ENCODE results near the gene ZBTB7A.

The ZBTB7A gene

GRCh38 chr19:4063369-4064148 lies 3.1 kb downstream of the ZBTB7A start:
- TF ChIP-seq, protein P1, sequence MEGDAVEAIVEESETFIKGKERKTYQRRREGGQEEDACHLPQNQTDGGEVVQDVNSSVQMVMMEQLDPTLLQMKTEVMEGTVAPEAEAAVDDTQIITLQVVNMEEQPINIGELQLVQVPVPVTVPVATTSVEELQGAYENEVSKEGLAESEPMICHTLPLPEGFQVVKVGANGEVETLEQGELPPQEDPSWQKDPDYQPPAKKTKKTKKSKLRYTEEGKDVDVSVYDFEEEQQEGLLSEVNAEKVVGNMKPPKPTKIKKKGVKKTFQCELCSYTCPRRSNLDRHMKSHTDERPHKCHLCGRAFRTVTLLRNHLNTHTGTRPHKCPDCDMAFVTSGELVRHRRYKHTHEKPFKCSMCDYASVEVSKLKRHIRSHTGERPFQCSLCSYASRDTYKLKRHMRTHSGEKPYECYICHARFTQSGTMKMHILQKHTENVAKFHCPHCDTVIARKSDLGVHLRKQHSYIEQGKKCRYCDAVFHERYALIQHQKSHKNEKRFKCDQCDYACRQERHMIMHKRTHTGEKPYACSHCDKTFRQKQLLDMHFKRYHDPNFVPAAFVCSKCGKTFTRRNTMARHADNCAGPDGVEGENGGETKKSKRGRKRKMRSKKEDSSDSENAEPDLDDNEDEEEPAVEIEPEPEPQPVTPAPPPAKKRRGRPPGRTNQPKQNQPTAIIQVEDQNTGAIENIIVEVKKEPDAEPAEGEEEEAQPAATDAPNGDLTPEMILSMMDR (conservative IDR thresholded peaks at IDR 0.05; ENCODE audit: control insufficient read depth, insufficient read depth, low read depth, low read length) = peak; percentile 15
- no peak for DNase-seq (ENCODE audit: low read depth)

DNA sequence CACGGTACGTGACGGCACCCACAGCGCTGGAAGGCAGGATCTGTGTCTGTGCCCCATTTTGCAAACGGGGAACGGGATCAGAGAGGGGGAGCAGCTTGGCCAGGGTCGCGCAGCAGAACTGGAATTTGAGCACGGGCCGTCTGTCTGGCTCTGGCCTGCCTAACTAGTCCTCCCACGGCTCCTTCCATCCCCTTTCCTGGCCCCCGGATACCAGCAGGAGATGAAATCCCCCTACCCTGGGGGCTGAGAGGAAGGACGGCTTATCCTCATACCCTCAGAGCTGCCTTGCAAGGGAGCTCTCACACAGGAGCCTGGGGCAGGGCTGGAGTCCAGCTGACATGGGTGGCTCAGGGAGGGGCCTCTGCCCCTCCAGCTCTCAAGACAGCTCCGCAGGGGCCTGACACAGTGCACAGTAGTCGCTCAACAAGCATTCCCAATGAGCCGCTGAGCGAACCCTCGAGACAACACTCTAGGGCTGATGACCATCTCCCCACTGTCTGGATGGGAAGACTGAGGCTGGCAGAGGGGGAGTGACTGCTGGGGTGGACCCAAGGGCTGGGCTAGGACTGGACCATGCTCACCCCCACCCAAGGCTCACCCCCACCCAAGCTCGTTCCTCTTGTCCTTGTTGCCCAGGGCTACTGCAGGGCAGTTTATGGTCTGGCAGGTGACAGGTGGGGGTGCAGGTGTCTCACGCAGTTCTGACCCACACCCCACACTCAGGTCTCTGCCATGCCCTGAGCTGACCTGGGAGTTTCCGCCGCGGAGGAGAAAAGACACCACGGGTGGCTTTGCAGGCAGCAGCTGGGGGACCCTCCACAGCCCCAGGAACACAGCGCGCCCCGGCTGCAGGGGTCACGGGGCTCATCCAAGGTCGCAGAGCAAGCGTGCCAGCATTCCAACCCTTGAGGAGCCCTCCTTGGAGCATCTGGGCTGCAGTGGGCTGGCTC lies 4.0 kb downstream of the ZBTB7A start:
- TF ChIP-seq, protein P1 (conservative IDR thresholded peaks at IDR 0.05; ENCODE audit: control insufficient read depth, insufficient read depth, low read depth, low read length) = no peak
- peak; percentile 35 for DNase-seq (ENCODE audit: low read depth)
- peak overlapping the region; percentile 73 for H3K4me3 ChIP-seq (ENCODE audit: control insufficient read depth, low read depth, low read length)

More at GRCh38 chr19:4063369-4064148, 3.1 kb downstream of the ZBTB7A start:
- peak overlapping the region; percentile 73 for H3K4me3 ChIP-seq (ENCODE audit: control insufficient read depth, low read depth, low read length)

GRCh38 chr19:4061683-4062418 lies 4.8 kb downstream of the ZBTB7A start:
- H3K4me3 ChIP-seq (ENCODE audit: control insufficient read depth, low read depth, low read length) = peak overlapping the region; percentile 16
- TF ChIP-seq, protein P1 (conservative IDR thresholded peaks at IDR 0.05; ENCODE audit: control insufficient read depth, insufficient read depth, low read depth, low read length) = no peak
- DNase-seq (ENCODE audit: low read depth) = peak; percentile 31

DNA sequence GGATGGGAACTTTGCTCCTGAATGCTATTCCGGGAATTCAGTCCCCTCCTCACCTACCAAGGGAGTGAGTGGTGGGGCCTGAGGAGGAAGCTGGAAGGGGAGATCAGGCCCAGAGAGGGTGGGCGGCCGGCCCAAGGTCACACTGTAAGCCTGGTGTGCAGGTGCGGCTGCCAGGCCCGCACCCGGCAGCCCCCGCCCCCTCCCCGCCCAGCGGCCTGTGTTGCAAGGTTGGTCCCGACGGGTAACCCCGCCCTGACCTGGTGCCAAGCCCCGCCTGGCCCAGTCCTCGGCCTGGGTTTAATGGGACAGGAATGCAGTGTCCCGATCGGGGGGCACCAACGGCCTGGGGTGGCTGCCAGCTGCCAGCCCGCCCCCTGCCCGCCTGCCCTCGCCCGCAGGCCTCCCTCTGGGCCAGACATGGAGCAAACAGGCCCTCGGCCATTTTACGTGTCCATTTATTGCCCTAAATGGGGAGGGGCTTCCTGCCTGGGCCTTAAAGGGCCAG lies 5.5 kb downstream of the ZBTB7A start:
- TF ChIP-seq, protein P1 (conservative IDR thresholded peaks at IDR 0.05; ENCODE audit: control insufficient read depth, insufficient read depth, low read depth, low read length) = no peak
- DNase-seq (ENCODE audit: low read depth) = peak; percentile 61
- H3K4me3 ChIP-seq (ENCODE audit: control insufficient read depth, low read depth, low read length) = peak overlapping the region; percentile 12

DNA sequence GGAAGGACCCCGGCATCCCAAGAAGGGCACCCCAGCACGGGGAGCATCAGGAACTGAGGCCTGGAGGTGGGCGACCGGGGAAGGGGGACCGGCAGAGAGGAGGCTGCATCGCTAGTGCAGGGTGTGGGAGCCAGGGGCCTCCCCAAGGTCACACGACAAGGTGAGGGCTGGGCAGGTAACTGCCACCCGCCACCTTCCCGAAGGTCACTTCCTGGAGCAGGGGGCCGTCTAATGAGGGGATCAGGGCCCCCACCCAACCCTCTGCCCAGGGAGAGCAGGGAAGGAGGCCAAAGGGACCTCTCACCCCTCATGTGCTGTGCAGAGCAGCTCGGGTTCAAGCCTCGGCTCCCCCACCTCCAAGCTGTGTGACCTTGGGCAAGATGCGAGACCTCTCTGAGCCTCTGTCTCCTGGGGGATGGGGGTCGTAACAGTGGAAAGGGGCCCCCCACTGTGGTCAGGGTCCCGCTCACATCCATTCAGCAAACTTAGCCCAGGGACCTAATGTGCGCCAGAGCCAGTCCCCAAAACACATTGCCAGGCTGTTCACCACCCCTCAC lies 6.0 kb downstream of the ZBTB7A start:
- peak overlapping the region; percentile 12 for H3K4me3 ChIP-seq (ENCODE audit: control insufficient read depth, low read depth, low read length)
- TF ChIP-seq, protein P1 (conservative IDR thresholded peaks at IDR 0.05; ENCODE audit: control insufficient read depth, insufficient read depth, low read depth, low read length) = no peak
- no peak for DNase-seq (ENCODE audit: low read depth)
